Thyroid gland (tissue), 4 donors: ENCODE results near the gene JUNB. TPM values are rescaled to one million over a fixed set of nuclear protein-coding genes. Genes with fewer than 3 reads are reported as not detected.
"Not testable (repeated sequence)": the region's sequence is repeated elsewhere in the genome, so short reads cannot be mapped to it uniquely, and the experiment has no call there.

Experiments
- DNase-seq, 2 donors: peaks; one replicate each; pipeline ENCODE4 v3.0.0-alpha.2; 2019
- H3K27ac ChIP-seq, 3 donors: fragments of 200-600 bp; sonication (generic); 1 replicate in 2 of 3; 2 replicates in 1 of 3; pipeline ENCODE4 v1.5.1; 2016 to 2019; ENCODE audit warnings: mild to moderate bottlenecking in 1 of 3, moderate library complexity in 1 of 3
- H3K27me3 ChIP-seq: fragments of 200-600 bp; sonication (generic); one replicate; pipeline ENCODE4 v1.5.1; 2019
- H3K36me3 ChIP-seq, 2 donors: fragments of 200-600 bp; sonication (generic); one replicate each; pipeline ENCODE4 v1.5.1; 2016 to 2019
- H3K4me1 ChIP-seq, 2 donors: fragments of 200-600 bp; sonication (generic); one replicate each; pipeline ENCODE4 v1.5.1; 2017 to 2019
- H3K4me3 ChIP-seq, 3 donors: fragments of 200-600 bp; sonication (generic); replicated peaks in 1 of 3; 1 replicate in 2 of 3; 2 replicates in 1 of 3; pipeline ENCODE4 v1.5.1; 2016; ENCODE audit warnings: mild to moderate bottlenecking in 1 of 3
- H3K9me3 ChIP-seq: fragments of 200-600 bp; sonication (generic); one replicate; pipeline ENCODE4 v1.5.1; 2017
- POLR2A ChIP-seq, 2 donors: fragments of 450-650 bp; IDR thresholded peaks; one replicate each; pipeline ENCODE4 v1.6.1; 2017; ENCODE audit warnings: antibody characterized with exemption in 2 of 2, mild to moderate bottlenecking in 2 of 2, moderate library complexity in 1 of 2
- WGBS, 2 donors: methylation state at CpG; one replicate each; pipeline ENCODE4 v1.1.5; 2017; 5-methylcytosine and 5-hydroxymethylcytosine counted together
- intact Hi-C: fragments of 100-400 bp; cut with DNase I; formaldehyde crosslinking; loops from one replicate; pipeline ENCODE4 v1.15.1; 2023
- total RNA-seq, 4 donors: library from RNA; depleted of rRNA; stranded (reverse); fragments of >200 nt; gene quantifications; one replicate each; pipeline ENCODE4 v1.2.3, GENCODE V29; 2016
- TF ChIP-seq, protein P1 (sequence below), 6 experiments: fragments of 200-600 bp in 3 of 6; fragments of 450-650 bp in 3 of 6; sonication (generic) in 3 of 6; IDR thresholded peaks; one replicate each; pipeline ENCODE4 v1.5.1; 2016 to 2019; ENCODE audit warnings: antibody characterized with exemption in 6 of 6, mild to moderate bottlenecking in 2 of 6, inconsistent platforms in 1 of 6, moderate library complexity in 1 of 6

JUNB gene
- total RNA-seq, 4 donors from 2014 or later = 111 to 393 (median 220) TPM

GRCh38 chr19:12802267-12803106 is 11.2 kb downstream of the JUNB start:
- H3K9me3 ChIP-seq = no peaks in the 10 kb centered on the region
- no peaks in the 10 kb centered on the region for H3K27me3 ChIP-seq
- 43 to 50% methylated on average over 21 to 22 of the region's 22 CpGs for WGBS, 2 donors
- no peaks in the 10 kb centered on the region for H3K36me3 ChIP-seq
- H3K4me3 ChIP-seq = peak overlapping the region in 2 of 3 donors; percentile 39 to 58
- no peak overlapping the region for H3K27ac ChIP-seq
- TF ChIP-seq POLR2A (IDR thresholded peaks at IDR 0.05) = no peak
- TF ChIP-seq, protein P1, sequence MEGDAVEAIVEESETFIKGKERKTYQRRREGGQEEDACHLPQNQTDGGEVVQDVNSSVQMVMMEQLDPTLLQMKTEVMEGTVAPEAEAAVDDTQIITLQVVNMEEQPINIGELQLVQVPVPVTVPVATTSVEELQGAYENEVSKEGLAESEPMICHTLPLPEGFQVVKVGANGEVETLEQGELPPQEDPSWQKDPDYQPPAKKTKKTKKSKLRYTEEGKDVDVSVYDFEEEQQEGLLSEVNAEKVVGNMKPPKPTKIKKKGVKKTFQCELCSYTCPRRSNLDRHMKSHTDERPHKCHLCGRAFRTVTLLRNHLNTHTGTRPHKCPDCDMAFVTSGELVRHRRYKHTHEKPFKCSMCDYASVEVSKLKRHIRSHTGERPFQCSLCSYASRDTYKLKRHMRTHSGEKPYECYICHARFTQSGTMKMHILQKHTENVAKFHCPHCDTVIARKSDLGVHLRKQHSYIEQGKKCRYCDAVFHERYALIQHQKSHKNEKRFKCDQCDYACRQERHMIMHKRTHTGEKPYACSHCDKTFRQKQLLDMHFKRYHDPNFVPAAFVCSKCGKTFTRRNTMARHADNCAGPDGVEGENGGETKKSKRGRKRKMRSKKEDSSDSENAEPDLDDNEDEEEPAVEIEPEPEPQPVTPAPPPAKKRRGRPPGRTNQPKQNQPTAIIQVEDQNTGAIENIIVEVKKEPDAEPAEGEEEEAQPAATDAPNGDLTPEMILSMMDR (IDR thresholded peaks at IDR 0.05) = no peak
- intact Hi-C loops = no loop called here
- no peak for DNase-seq
- peaks cover 21 to 26% of the 10 kb centered on the region in 2 donors for H3K4me1 ChIP-seq

- no peak for DNase-seq
- H3K36me3 ChIP-seq = no peaks in the 10 kb centered on the region
- H3K4me3 ChIP-seq = no peak overlapping the region
- WGBS, 2 donors = 95% methylated on average over 26 of the region's 26 CpGs
- H3K9me3 ChIP-seq = no peaks in the 10 kb centered on the region
- intact Hi-C loops = no loop called here
- no peaks in the 10 kb centered on the region for H3K27me3 ChIP-seq
- no peak for TF ChIP-seq POLR2A (IDR thresholded peaks at IDR 0.05)
- TF ChIP-seq, protein P1 (IDR thresholded peaks at IDR 0.05) = no peak
- peaks cover 21 to 26% of the 10 kb centered on the region in 2 donors for H3K4me1 ChIP-seq
- no peak overlapping the region for H3K27ac ChIP-seq
Measured at GRCh38 chr19:12804051-12804450, 12.8 kb downstream of the JUNB start.

DNA sequence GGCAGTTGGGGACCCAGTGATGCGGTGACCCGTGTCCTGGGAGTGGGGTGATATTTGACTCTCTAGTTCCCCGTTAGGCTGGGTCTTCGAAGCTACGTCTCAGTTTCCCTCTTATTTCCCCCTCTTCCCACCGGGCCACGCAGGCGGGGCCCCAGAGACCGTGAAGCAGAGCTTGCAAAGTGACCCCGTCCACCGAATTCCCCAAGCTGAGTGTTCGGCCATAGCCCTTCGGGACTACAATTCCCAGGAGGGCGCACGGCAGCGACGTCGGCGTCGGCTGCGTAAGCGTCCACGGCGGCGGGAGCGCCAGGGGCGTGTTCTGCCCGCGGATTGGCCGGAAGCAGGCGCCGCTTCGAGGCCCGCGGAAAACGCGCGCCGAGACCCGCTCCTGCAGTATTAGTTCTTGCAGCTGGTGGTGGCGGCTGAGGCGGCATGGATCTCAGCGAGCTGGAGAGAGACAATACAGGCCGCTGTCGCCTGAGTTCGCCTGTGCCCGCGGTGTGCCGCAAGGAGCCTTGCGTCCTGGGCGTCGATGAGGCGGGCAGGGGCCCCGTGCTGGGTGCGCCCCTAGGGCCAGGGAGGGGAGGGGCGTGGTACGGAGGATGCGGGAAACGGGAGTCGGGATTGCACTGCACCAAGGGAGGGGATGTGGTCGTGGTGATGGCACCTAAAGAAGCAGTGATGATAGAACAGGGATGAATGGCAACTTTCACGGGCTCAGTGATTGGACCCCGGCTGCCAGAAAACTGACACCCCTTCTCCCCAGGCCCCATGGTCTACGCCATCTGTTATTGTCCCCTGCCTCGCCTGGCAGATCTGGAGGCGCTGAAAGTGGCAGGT is 15.2 kb downstream of the JUNB start, which contains the start of gene RNASEH2A:
Gene RNASEH2A (plus strand): TSS at position 343 of the 840 bp plus-strand sequence. CDS start 90 bp downstream, at position 433.
- intact Hi-C loops = no loop called here
- H3K27me3 ChIP-seq = no peaks in the 10 kb centered on the region

GRCh38 chr19:12815088-12815487 is 23.8 kb downstream of the JUNB start:
- Histone ChIP-seq H3K27ac (no peak overlapping the region), H3K36me3 (no peaks in the 10 kb centered on the region), H3K9me3 (no peaks in the 10 kb centered on the region), H3K4me3 (no peak overlapping the region), H3K4me1 (no peaks in the 10 kb centered on the region), H3K27me3 (no peaks in the 10 kb centered on the region)
- DNase-seq = no peak
- 84 to 91% methylated on average over 7 of the region's 7 CpGs for WGBS, 2 donors
- intact Hi-C loops = no loop called here
- TF ChIP-seq, protein P1 (IDR thresholded peaks at IDR 0.05) = no peak
- no peak for TF ChIP-seq POLR2A (IDR thresholded peaks at IDR 0.05)

More for the DNA sequence above, 15.2 kb downstream of the JUNB start, which contains the start of gene RNASEH2A:
- DNase-seq = peak; percentile 87 to 89
- Histone ChIP-seq H3K27ac (peak within 1 kb of the TSS; percentile 26 to 75 (median 70)), H3K4me1 (peaks cover 14 to 17% of the 10 kb centered on the region in 2 donors), H3K36me3 (no peaks in the 10 kb centered on the region), H3K4me3 (peak within 1 kb of the TSS in 2 of 3 donors; percentile 25 to 63), H3K9me3 (no peaks in the 10 kb centered on the region)
- 6% methylated on average over 28 to 37 of the region's 66 CpGs for WGBS, 2 donors
- TF ChIP-seq, protein P1 (IDR thresholded peaks at IDR 0.05) = no peak
- peak in 1 of 2 donors; percentile 35 for TF ChIP-seq POLR2A (IDR thresholded peaks at IDR 0.05)

DNA sequence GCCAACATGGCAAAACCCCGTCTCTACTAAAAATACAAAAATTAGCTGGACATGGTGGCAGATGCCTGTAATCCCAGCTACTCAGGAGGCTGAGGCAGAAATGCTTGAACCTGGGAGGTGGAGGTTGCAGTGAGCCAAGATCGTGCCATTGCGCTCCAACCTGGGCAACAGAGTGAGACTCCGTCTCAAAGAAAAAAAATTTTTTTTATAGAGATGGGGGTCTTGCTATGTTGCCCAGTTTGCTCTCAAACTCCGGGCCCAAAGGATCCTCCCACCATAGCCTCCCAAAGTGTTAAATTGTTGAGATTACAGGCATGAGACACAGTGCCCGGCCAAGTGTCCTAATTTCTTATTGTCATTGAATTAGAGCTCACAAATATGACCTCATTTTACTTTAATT is 25.9 kb downstream of the JUNB start:
- WGBS, 2 donors = 94 to 95% methylated on average over 6 of the region's 6 CpGs
- H3K4me3 ChIP-seq, H3K27ac ChIP-seq, DNase-seq, H3K4me1 ChIP-seq, H3K36me3 ChIP-seq, intact Hi-C loops, H3K27me3 ChIP-seq, H3K9me3 ChIP-seq: not testable (repeated sequence)

GRCh38 chr19:12817810-12818209 is 26.5 kb downstream of the JUNB start:
- DNase-seq, H3K27ac ChIP-seq, H3K4me1 ChIP-seq, H3K4me3 ChIP-seq, H3K27me3 ChIP-seq, H3K36me3 ChIP-seq, H3K9me3 ChIP-seq, intact Hi-C loops: not testable (repeated sequence)
- WGBS, 2 donors = 94 to 97% methylated on average over 11 of the region's 11 CpGs
